ENCODE results near the gene NPHP4. TPM values are rescaled to one million over a fixed set of nuclear protein-coding genes. Genes with fewer than 3 reads are reported as not detected.
"Not testable (repeated sequence)": the region's sequence is repeated elsewhere in the genome, so short reads cannot be mapped to it uniquely, and the experiment has no call there.

NPHP4 gene
- polyA plus RNA-seq, 4 donors, result 1.4 to 10.0 (median 2.8) TPM

DNA sequence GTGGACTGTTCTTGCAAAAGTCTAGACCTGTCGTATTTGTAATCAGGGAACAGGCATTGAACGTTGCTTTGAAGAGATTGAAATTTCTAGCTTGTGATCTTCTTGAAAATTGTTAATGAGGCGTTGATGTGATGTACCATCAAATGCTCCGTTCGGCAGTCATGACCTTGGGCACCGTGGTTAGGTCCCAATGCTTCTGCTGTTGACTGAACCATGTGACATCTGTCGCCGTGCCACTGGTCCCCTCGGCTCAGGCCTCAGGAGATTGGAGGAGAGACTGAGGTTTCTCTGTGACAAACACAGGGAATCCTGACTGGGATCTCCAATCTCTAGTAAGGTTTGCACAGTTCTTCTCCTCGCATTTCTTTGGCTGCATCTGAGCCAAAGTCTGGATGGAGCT is 35.4 kb upstream of the NPHP4 start:
- Histone ChIP-seq H3K36me3 (ENCODE audit: control insufficient read depth in 3 of 3, insufficient read depth in 2 of 3, low read depth in 1 of 3, low read length in 3 of 3) (peaks cover 0 to 7% (median 0%) of the 10 kb centered on the region in 3 donors), H3K9me3 (ENCODE audit: control insufficient read depth in 2 of 2, insufficient read depth in 1 of 2, low read depth in 1 of 2, low read length in 1 of 2) (no peaks in the 10 kb centered on the region), H3K4me1 (ENCODE audit: control insufficient read depth in 3 of 3, insufficient read depth in 2 of 3, low read depth in 1 of 3, low read length in 2 of 3) (peaks cover 0 to 12% (median 3%) of the 10 kb centered on the region in 3 donors), H3K27me3 (ENCODE audit: control insufficient read depth in 3 of 3, insufficient read depth in 3 of 3, low read length in 3 of 3) (no peaks in the 10 kb centered on the region), H3K27ac (ENCODE audit: low read depth in 1 of 3, low read length in 2 of 3) (peak overlapping the region in 2 of 3 donors; percentile 52 to 78), H3K4me3 (ENCODE audit: low read depth in 1 of 3, low read length in 3 of 3) (peak overlapping the region in 2 of 3 donors; percentile 26 to 33)
- WGBS, 3 donors, result 52 to 66% (median 60%) methylated on average over 10 of the region's 10 CpGs
- DNase-seq (no peak), FAIRE-seq (no peak)

- H3K9me3 ChIP-seq (ENCODE audit: control insufficient read depth in 2 of 2, insufficient read depth in 1 of 2, low read depth in 1 of 2, low read length in 1 of 2), result no peaks in the 10 kb centered on the region
- peaks cover 0 to 12% (median 3%) of the 10 kb centered on the region in 3 donors for H3K4me1 ChIP-seq (ENCODE audit: control insufficient read depth in 3 of 3, insufficient read depth in 2 of 3, low read depth in 1 of 3, low read length in 2 of 3)
- H3K36me3 ChIP-seq (ENCODE audit: control insufficient read depth in 3 of 3, insufficient read depth in 2 of 3, low read depth in 1 of 3, low read length in 3 of 3), result peaks cover 0 to 7% (median 0%) of the 10 kb centered on the region in 3 donors
- DNase-seq, result peak; percentile 82 to 96
- WGBS, 3 donors, result 16 to 27% (median 24%) methylated on average over 34 of the region's 34 CpGs
- H3K4me3 ChIP-seq (ENCODE audit: low read depth in 1 of 3, low read length in 3 of 3), result peak overlapping the region; percentile 33 to 48 (median 37)
- FAIRE-seq, result no peak
- no peaks in the 10 kb centered on the region for H3K27me3 ChIP-seq (ENCODE audit: control insufficient read depth in 3 of 3, insufficient read depth in 3 of 3, low read length in 3 of 3)
- peak overlapping the region in 2 of 3 donors; percentile 78 to 81 for H3K27ac ChIP-seq (ENCODE audit: low read depth in 1 of 3, low read length in 2 of 3)
Measured at GRCh38 chr1:6026095-6026809, 34.0 kb upstream of the NPHP4 start.

DNA sequence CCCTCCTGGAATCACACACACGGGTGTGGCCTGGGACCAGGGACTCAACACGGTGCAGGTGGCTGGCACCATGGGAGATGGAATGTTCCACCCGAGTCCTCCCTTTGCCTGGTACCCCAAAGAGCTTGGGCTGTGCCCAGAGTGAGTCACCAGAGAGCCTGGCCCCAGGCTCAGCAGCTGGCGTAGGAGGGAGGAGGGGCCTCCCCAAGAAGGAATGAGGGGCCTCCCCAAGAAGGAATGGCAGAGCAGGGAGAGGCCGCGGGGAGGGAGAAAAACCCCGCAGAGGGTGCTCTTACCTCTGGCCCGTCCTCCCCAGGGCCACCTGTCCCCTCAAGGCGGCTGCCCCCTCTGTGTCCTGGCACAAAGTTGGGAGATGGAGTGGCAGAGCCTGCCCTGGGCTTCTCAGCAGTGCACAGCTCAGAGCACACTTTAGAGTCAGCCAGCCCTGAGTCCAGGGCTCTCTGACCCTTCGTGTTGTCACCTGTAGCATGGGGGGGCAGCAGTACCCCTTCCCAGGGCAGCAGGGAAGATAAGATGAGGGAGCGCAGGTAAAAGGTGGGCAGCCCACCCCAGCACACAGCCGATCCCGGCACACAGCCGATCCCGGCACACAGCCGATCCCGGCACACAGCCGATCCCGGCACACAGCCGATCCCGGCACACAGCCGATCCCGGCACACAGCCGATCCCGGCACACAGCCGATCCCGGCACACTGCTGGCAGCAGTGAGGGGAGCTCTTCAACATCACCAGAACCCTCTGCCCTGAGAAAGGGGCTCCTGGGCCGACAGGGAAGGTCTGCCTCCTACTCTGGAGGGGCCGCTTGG is 33.3 kb upstream of the NPHP4 start:
- peak overlapping the region in 2 of 3 donors; percentile 35 to 81 for H3K27ac ChIP-seq (ENCODE audit: low read depth in 1 of 3, low read length in 2 of 3)
- no peaks in the 10 kb centered on the region for H3K9me3 ChIP-seq (ENCODE audit: control insufficient read depth in 2 of 2, insufficient read depth in 1 of 2, low read depth in 1 of 2, low read length in 1 of 2)

GRCh38 chr1:6024376-6024775 is 32.2 kb upstream of the NPHP4 start:
- Histone ChIP-seq H3K27ac (ENCODE audit: low read depth in 1 of 3, low read length in 2 of 3) (peak overlapping the region in 1 of 3 donors; percentile 81), H3K36me3 (ENCODE audit: control insufficient read depth in 3 of 3, insufficient read depth in 2 of 3, low read depth in 1 of 3, low read length in 3 of 3) (peaks cover 0 to 5% (median 0%) of the 10 kb centered on the region in 3 donors), H3K4me3 (ENCODE audit: low read depth in 1 of 3, low read length in 3 of 3) (no peak overlapping the region), H3K4me1 (ENCODE audit: control insufficient read depth in 3 of 3, insufficient read depth in 2 of 3, low read depth in 1 of 3, low read length in 2 of 3) (peaks cover 0 to 12% (median 3%) of the 10 kb centered on the region in 3 donors), H3K27me3 (ENCODE audit: control insufficient read depth in 3 of 3, insufficient read depth in 3 of 3, low read length in 3 of 3) (no peaks in the 10 kb centered on the region), H3K9me3 (ENCODE audit: control insufficient read depth in 2 of 2, insufficient read depth in 1 of 2, low read depth in 1 of 2, low read length in 1 of 2) (no peaks in the 10 kb centered on the region)
- 74 to 82% (median 79%) methylated on average over 6 of the region's 6 CpGs for WGBS, 3 donors
- FAIRE-seq, result no peak
- no peak for DNase-seq

More for the DNA sequence above, 33.3 kb upstream of the NPHP4 start:
- Histone ChIP-seq H3K27me3 (ENCODE audit: control insufficient read depth in 3 of 3, insufficient read depth in 3 of 3, low read length in 3 of 3) (no peaks in the 10 kb centered on the region), H3K4me3 (ENCODE audit: low read depth in 1 of 3, low read length in 3 of 3) (peak overlapping the region in 2 of 3 donors; percentile 33 to 48), H3K4me1 (ENCODE audit: control insufficient read depth in 3 of 3, insufficient read depth in 2 of 3, low read depth in 1 of 3, low read length in 2 of 3) (peaks cover 0 to 12% (median 3%) of the 10 kb centered on the region in 3 donors), H3K36me3 (ENCODE audit: control insufficient read depth in 3 of 3, insufficient read depth in 2 of 3, low read depth in 1 of 3, low read length in 3 of 3) (peaks cover 0 to 7% (median 0%) of the 10 kb centered on the region in 3 donors)
- FAIRE-seq (no peak), DNase-seq (peak; percentile 33 to 82)
- WGBS, 3 donors, result 22 to 47% (median 26%) methylated on average over 17 to 29 of the region's 29 CpGs

DNA sequence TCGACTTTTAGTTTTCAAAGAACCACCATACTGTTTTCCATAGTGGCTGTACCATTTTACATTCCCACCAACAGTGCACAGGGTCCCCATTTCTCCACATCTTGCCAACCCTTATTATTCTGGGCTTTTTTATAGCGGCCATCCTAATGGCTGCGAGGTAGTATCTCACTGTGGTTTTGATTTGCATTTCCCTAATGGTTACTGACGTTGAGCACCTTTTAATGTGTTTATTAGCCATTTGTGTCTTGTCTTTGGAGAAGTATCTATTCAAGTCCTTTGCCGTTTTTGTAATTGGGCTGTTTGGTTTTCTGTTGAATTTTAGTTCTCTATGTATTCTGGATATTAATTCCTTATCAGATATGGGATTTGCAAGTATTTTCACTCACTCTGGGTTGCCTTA is 31.1 kb upstream of the NPHP4 start:
- Histone ChIP-seq H3K27me3 (ENCODE audit: control insufficient read depth in 3 of 3, insufficient read depth in 3 of 3, low read length in 3 of 3) (no peaks in the 10 kb centered on the region), H3K4me1 (ENCODE audit: control insufficient read depth in 3 of 3, insufficient read depth in 2 of 3, low read depth in 1 of 3, low read length in 2 of 3) (peaks cover 0 to 12% (median 3%) of the 10 kb centered on the region in 3 donors), H3K4me3 (ENCODE audit: low read depth in 1 of 3, low read length in 3 of 3) (no peak overlapping the region), H3K27ac (ENCODE audit: low read depth in 1 of 3, low read length in 2 of 3) (no peak overlapping the region), H3K36me3 (ENCODE audit: control insufficient read depth in 3 of 3, insufficient read depth in 2 of 3, low read depth in 1 of 3, low read length in 3 of 3) (peaks cover 0 to under 1% (median 0%) of the 10 kb centered on the region in 3 donors), H3K9me3 (ENCODE audit: control insufficient read depth in 2 of 2, insufficient read depth in 1 of 2, low read depth in 1 of 2, low read length in 1 of 2) (no peaks in the 10 kb centered on the region)
- no peak for DNase-seq
- 80 to 86% (median 84%) methylated on average over 5 of the region's 5 CpGs for WGBS, 3 donors
- no peak for FAIRE-seq

DNA sequence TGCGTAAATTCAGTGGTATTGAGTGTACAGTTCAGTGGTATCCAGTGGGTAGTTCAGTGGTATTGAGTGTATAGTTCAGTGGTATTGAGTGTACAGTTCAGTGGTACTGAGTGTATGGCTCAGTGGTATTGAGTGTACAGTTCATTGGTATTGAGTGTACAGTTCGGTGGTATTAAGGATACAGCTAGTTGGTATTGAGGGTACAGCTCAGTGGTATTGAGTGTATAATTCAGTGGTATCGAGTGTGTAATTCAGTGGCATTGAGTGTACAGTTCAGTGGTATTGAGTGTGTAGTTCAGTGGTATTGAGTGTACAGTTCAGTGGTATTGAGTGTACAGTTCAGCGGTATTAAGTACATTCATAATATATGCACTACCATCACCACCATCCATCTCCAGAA is 30.0 kb upstream of the NPHP4 start:
- no peak for FAIRE-seq
- no peak overlapping the region for H3K27ac ChIP-seq (ENCODE audit: low read depth in 1 of 3, low read length in 2 of 3)
- no peak overlapping the region for H3K4me3 ChIP-seq (ENCODE audit: low read depth in 1 of 3, low read length in 3 of 3)
- peaks cover 0 to 12% (median 3%) of the 10 kb centered on the region in 3 donors for H3K4me1 ChIP-seq (ENCODE audit: control insufficient read depth in 3 of 3, insufficient read depth in 2 of 3, low read depth in 1 of 3, low read length in 2 of 3)
- DNase-seq, result no peak
- H3K36me3 ChIP-seq (ENCODE audit: control insufficient read depth in 3 of 3, insufficient read depth in 2 of 3, low read depth in 1 of 3, low read length in 3 of 3), result no peaks in the 10 kb centered on the region
- H3K27me3 ChIP-seq (ENCODE audit: control insufficient read depth in 3 of 3, insufficient read depth in 3 of 3, low read length in 3 of 3), result no peaks in the 10 kb centered on the region
- no peaks in the 10 kb centered on the region for H3K9me3 ChIP-seq (ENCODE audit: control insufficient read depth in 2 of 2, insufficient read depth in 1 of 2, low read depth in 1 of 2, low read length in 1 of 2)
- 96 to 99% (median 98%) methylated on average over 4 of the region's 4 CpGs for WGBS, 3 donors

DNA sequence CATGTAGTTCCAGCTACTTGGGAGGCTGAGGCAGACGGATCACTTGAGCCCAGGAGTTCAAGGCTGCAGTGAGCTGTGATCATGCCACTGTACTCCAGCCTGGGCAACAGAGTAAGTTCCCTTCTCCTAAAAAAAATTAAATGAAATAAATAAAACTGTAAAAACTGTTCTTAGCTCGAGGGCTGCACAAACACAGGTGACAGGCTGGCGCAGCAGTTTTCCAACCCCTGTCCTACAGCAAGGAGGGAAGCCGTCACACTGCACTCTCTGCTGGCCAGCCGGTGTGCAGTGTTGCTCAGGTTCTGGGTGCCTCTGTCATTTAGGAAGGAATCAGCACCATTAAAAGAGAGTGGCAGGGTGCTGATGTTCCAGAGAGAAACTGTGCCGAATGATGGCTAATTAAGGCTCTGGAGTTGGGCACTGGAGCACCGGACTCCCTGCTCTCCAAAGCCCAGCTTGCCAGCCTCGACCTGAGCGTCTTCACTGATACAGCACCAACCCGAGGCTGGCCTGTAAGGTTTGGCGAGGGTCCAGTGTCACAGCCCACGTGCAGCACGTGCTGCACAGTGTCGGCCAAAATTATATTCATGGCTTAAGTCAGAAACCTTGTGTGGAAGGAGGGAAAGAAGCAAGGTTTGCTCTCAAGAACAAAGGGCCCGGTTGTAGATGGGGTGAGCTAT is 27.1 kb upstream of the NPHP4 start:
- no peaks in the 10 kb centered on the region for H3K27me3 ChIP-seq (ENCODE audit: control insufficient read depth in 3 of 3, insufficient read depth in 3 of 3, low read length in 3 of 3)
- no peaks in the 10 kb centered on the region for H3K36me3 ChIP-seq (ENCODE audit: control insufficient read depth in 3 of 3, insufficient read depth in 2 of 3, low read depth in 1 of 3, low read length in 3 of 3)
- H3K9me3 ChIP-seq (ENCODE audit: control insufficient read depth in 2 of 2, insufficient read depth in 1 of 2, low read depth in 1 of 2, low read length in 1 of 2), result no peaks in the 10 kb centered on the region
- no peak overlapping the region for H3K27ac ChIP-seq (ENCODE audit: low read depth in 1 of 3, low read length in 2 of 3)
- no peak overlapping the region for H3K4me3 ChIP-seq (ENCODE audit: low read depth in 1 of 3, low read length in 3 of 3)
- 73 to 87% (median 78%) methylated on average over 15 of the region's 15 CpGs for WGBS, 3 donors
- no peaks in the 10 kb centered on the region for H3K4me1 ChIP-seq (ENCODE audit: control insufficient read depth in 3 of 3, insufficient read depth in 2 of 3, low read depth in 1 of 3, low read length in 2 of 3)
- DNase-seq (no peak), FAIRE-seq (no peak)

GRCh38 chr1:6017654-6018053 is 25.4 kb upstream of the NPHP4 start:
- H3K27ac ChIP-seq (ENCODE audit: low read depth in 1 of 3, low read length in 2 of 3); H3K27me3 ChIP-seq (ENCODE audit: control insufficient read depth in 3 of 3, insufficient read depth in 3 of 3, low read length in 3 of 3); H3K9me3 ChIP-seq (ENCODE audit: control insufficient read depth in 2 of 2, insufficient read depth in 1 of 2, low read depth in 1 of 2, low read length in 1 of 2); H3K4me1 ChIP-seq (ENCODE audit: control insufficient read depth in 3 of 3, insufficient read depth in 2 of 3, low read depth in 1 of 3, low read length in 2 of 3); H3K4me3 ChIP-seq (ENCODE audit: low read depth in 1 of 3, low read length in 3 of 3); DNase-seq; FAIRE-seq; H3K36me3 ChIP-seq (ENCODE audit: control insufficient read depth in 3 of 3, insufficient read depth in 2 of 3, low read depth in 1 of 3, low read length in 3 of 3): not testable (repeated sequence)
- WGBS, 3 donors, result 57 to 80% (median 65%) methylated on average over 7 of the region's 7 CpGs

All from small intestine (tissue), 7 donors.